Esophagus (tissue), 2 donors: ENCODE measurements around the gene SOD2. TPM values are rescaled to one million over a fixed set of nuclear protein-coding genes. Genes with fewer than 3 reads are reported as not detected.
A peak's percentile ranks its signal among the peaks of the same experiment; 100 is the strongest.
"Not testable (repeated sequence)": the region's sequence is repeated elsewhere in the genome, so short reads cannot be mapped to it uniquely, and the experiment has no call there.

Experiments used
- H3K27ac ChIP-seq, 2 donors: one replicate each; pipeline ENCODE4 v1.5.1; 2013; ENCODE audit warnings: low read depth in 2 of 2, mild to moderate bottlenecking in 2 of 2, inconsistent platforms in 1 of 2, low read length in 1 of 2, moderate library complexity in 1 of 2
- H3K27me3 ChIP-seq, 2 donors: one replicate each; pipeline ENCODE4 v1.6.1; 2013; ENCODE audit warnings: low read length in 2 of 2, control low read depth in 1 of 2, mild to moderate bottlenecking in 1 of 2; ENCODE audit not compliant: insufficient read depth in 2 of 2, control insufficient read depth in 1 of 2
- H3K36me3 ChIP-seq, 2 donors: one replicate each; pipeline ENCODE4 v1.6.1; 2013; ENCODE audit warnings: low read length in 1 of 2; ENCODE audit not compliant: control insufficient read depth in 2 of 2, insufficient read depth in 2 of 2
- H3K4me1 ChIP-seq, 2 donors: one replicate each; pipeline ENCODE4 v1.6.1; 2013; ENCODE audit warnings: low read length in 1 of 2; ENCODE audit not compliant: control insufficient read depth in 2 of 2, insufficient read depth in 2 of 2
- H3K4me3 ChIP-seq, 2 donors: one replicate each; pipeline ENCODE4 v1.5.1; 2013; ENCODE audit warnings: low read length in 2 of 2, mild to moderate bottlenecking in 2 of 2, low read depth in 1 of 2, moderate library complexity in 1 of 2
- H3K9me3 ChIP-seq, 2 donors: one replicate each; pipeline ENCODE4 v1.6.1; 2013; ENCODE audit warnings: mild to moderate bottlenecking in 2 of 2, low read depth in 1 of 2, low read length in 1 of 2, moderate library complexity in 1 of 2; ENCODE audit not compliant: control insufficient read depth in 2 of 2, insufficient read depth in 1 of 2
- WGBS, 2 donors: extraction: QIAGEN DNeasy Blood & Tissue Kit; methylation state at CpG; one replicate each; pipeline ENCODE4 v1.1.7; 2013; 5-methylcytosine and 5-hydroxymethylcytosine counted together
- polyA plus RNA-seq, 2 donors: library from polyadenylated mRNA; stranded (reverse); fragments of 200-250 nt; gene quantifications; one replicate each; pipeline ENCODE4 v1.2.3, GENCODE V29; 2013
- donor health status: healthy with polysubstance abuse.
- donor health status: Bipolar disorder and iron deficiency.

Gene SOD2
- polyA plus RNA-seq, 2 donors: 79.1 to 167 TPM

DNA sequence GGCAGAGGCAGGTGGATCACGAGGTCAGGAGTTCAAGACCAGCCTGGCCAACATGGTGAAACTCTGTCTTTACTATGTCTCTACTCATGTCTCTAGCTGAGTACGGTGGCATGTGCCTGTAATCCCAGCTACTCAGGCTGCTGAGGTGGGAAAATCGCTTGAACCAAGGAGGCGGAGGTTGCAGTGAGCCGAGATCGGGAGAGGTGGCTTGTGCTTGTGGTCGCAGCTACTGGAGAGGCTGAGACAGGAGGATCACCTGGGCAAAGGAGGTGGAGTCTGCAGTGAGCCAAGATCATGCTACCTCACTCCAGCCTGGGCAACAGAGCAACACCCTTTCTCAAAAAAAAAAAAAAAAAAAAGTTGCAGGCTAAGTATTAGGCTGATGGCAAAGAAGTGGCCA lies 26.2 kb upstream of the SOD2 start:
- Histone ChIP-seq H3K36me3 (no peaks in the 10 kb centered on the region), H3K4me1 (peaks cover 2 to 3% of the 10 kb centered on the region in 2 donors), H3K27me3 (no peaks in the 10 kb centered on the region), H3K9me3 (no peaks in the 10 kb centered on the region), H3K27ac (peak overlapping the region in 1 of 2 donors; percentile 28), H3K4me3 (no peak overlapping the region)
- WGBS, 2 donors: 95 to 96% methylated on average over 7 of the region's 7 CpGs

- WGBS, 2 donors: 60 to 69% methylated on average over 3 of the region's 3 CpGs
- Histone ChIP-seq H3K27ac (peak overlapping the region in 1 of 2 donors; percentile 28), H3K9me3 (no peaks in the 10 kb centered on the region), H3K36me3 (no peaks in the 10 kb centered on the region), H3K4me1 (peaks cover 2 to 3% of the 10 kb centered on the region in 2 donors), H3K27me3 (no peaks in the 10 kb centered on the region), H3K4me3 (no peak overlapping the region)
Measured at GRCh38 chr6:159718634-159719033, 25.6 kb upstream of the SOD2 start.

GRCh38 chr6:159716247-159717096 lies 23.4 kb upstream of the SOD2 start:
- H3K4me3 ChIP-seq: no peak overlapping the region
- peaks cover 2 to 3% of the 10 kb centered on the region in 2 donors for H3K4me1 ChIP-seq
- WGBS, 2 donors: 25 to 45% methylated on average over 5 of the region's 5 CpGs

GRCh38 chr6:159715605-159716004 lies 22.6 kb upstream of the SOD2 start:
- 94 to 96% methylated on average over 3 of the region's 3 CpGs for WGBS, 2 donors
- Histone ChIP-seq H3K4me3 (no peak overlapping the region), H3K27ac (peak overlapping the region in 1 of 2 donors; percentile 43), H3K36me3 (no peaks in the 10 kb centered on the region), H3K9me3 (peaks cover 0 to 1% of the 10 kb centered on the region in 2 donors), H3K4me1 (peaks cover 2 to 3% of the 10 kb centered on the region in 2 donors), H3K27me3 (no peaks in the 10 kb centered on the region)

More at GRCh38 chr6:159716247-159717096, 23.4 kb upstream of the SOD2 start:
- H3K27ac ChIP-seq: peak overlapping the region; percentile 83 to 90
- H3K36me3 ChIP-seq: no peaks in the 10 kb centered on the region
- no peaks in the 10 kb centered on the region for H3K9me3 ChIP-seq
- H3K27me3 ChIP-seq: no peaks in the 10 kb centered on the region

DNA sequence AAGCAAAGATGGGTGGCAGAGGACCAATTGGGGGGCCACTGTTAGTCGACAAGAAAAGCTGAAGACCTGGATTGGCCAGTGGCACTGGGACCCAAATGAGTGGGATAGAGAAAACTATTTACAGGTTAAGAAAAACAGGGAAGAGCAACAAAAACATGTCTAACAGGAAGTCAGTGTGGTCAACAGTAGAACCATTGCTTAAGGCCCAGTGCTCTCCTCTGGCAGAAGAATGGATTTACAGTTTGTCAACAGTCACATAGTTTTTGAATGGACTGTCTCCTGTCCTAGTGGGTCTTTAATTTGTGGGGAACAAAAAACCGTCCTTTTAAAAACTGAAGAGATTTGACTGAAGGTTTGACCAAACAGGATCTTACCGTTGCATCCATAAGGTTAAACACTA lies 22.1 kb upstream of the SOD2 start:
- no peak overlapping the region for H3K4me3 ChIP-seq
- peak overlapping the region in 1 of 2 donors; percentile 72 for H3K27ac ChIP-seq
- WGBS, 2 donors: 79 to 80% methylated on average over 3 of the region's 3 CpGs
- no peaks in the 10 kb centered on the region for H3K36me3 ChIP-seq
- H3K27me3 ChIP-seq: no peaks in the 10 kb centered on the region
- H3K9me3 ChIP-seq: peaks cover 0 to 4% of the 10 kb centered on the region in 2 donors
- H3K4me1 ChIP-seq: peaks cover under 1 to 3% of the 10 kb centered on the region in 2 donors

DNA sequence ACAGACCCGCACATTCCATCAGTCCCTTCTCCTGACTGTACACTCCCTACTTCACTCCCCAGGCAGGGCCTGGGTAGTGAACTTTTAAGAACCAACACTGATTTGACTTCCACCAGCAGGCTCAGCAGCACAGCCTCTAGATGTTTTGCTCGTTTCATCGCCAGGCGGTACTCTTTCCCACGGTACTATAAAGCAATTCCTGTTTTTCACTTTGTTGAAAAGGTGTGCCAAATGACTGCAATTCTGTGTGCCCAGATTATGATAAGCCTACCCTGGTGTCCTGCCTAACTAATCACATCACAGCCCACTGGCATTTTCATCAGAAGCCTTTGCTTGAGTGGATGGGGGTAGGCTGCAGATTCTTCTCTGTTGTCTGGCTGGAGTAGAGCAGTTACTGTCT lies 21.4 kb upstream of the SOD2 start:
- Histone ChIP-seq H3K4me1 (peaks cover 0 to 3% of the 10 kb centered on the region in 2 donors), H3K27ac (peak overlapping the region in 1 of 2 donors; percentile 46), H3K36me3 (no peaks in the 10 kb centered on the region), H3K27me3 (no peaks in the 10 kb centered on the region), H3K4me3 (no peak overlapping the region), H3K9me3 (peaks cover 0 to 4% of the 10 kb centered on the region in 2 donors)
- 56 to 62% methylated on average over 5 of the region's 5 CpGs for WGBS, 2 donors

DNA sequence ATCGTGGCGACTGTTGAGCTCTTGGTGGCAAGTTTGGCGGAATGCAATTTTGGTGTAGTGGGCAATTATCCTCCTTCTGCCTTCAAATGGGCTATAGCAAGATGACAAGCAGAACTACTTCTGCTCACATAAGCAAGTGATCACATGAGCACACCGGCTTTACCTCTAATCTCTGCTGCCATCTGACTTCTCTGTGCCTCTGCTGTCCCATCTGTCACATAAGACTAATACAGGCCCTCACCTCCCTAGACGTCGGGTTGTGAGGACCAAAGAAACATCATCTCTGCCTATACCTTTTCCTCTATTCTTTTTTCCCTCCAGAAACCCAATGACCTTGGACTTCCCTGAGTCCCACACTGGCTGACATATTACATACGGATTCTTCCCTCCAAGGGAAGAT lies 20.9 kb upstream of the SOD2 start:
- Histone ChIP-seq H3K27ac (peak overlapping the region in 1 of 2 donors; percentile 46), H3K27me3 (no peaks in the 10 kb centered on the region), H3K9me3 (peaks cover 0 to 4% of the 10 kb centered on the region in 2 donors), H3K4me3 (no peak overlapping the region), H3K36me3 (no peaks in the 10 kb centered on the region), H3K4me1 (peaks cover 0 to 3% of the 10 kb centered on the region in 2 donors)
- 85 to 93% methylated on average over 7 of the region's 7 CpGs for WGBS, 2 donors

- not testable (repeated sequence) for H3K27me3 ChIP-seq, H3K9me3 ChIP-seq, H3K4me3 ChIP-seq, H3K36me3 ChIP-seq, H3K27ac ChIP-seq, H3K4me1 ChIP-seq
- 92 to 93% methylated on average over 3 of the region's 3 CpGs for WGBS, 2 donors
Measured at GRCh38 chr6:159712389-159712788, 19.3 kb upstream of the SOD2 start.

- not testable (repeated sequence) for H3K4me1 ChIP-seq
Measured at GRCh38 chr6:159710603-159711002, 17.6 kb upstream of the SOD2 start.

More at GRCh38 chr6:159710603-159711002, 17.6 kb upstream of the SOD2 start:
- H3K4me3 ChIP-seq, H3K27ac ChIP-seq, H3K27me3 ChIP-seq, H3K36me3 ChIP-seq, H3K9me3 ChIP-seq: not testable (repeated sequence)
- WGBS, 2 donors: 72 to 82% methylated on average over 4 of the region's 4 CpGs
